Immature natural killer cell (primary cell): ENCODE results near the gene CHST7. TPM values are rescaled to one million over a fixed set of nuclear protein-coding genes. Genes with fewer than 3 reads are reported as not detected.
"Not testable (repeated sequence)": the region's sequence is repeated elsewhere in the genome, so short reads cannot be mapped to it uniquely, and the experiment has no call there.

Experiments
- DNase-seq, 3 donors: peaks; one replicate each; pipeline ENCODE4 v3.0.0; 2022; ENCODE audit warnings: mixed read lengths in 1 of 3
- H3K27ac Mint-ChIP-seq, 6 donors: one replicate each; pipeline ENCODE4 v1.8.0; 2020; ENCODE audit warnings: mixed read lengths in 6 of 6, mild to moderate bottlenecking in 5 of 6, inconsistent platforms in 4 of 6, moderate library complexity in 3 of 6
- H3K27me3 Mint-ChIP-seq, 3 donors: one replicate each; pipeline ENCODE4 v1.8.0; 2020 to 2021; ENCODE audit warnings: low read depth in 3 of 3, mild to moderate bottlenecking in 3 of 3, mixed read lengths in 3 of 3, moderate library complexity in 3 of 3, inconsistent platforms in 1 of 3
- H3K36me3 Mint-ChIP-seq, 3 donors: one replicate each; pipeline ENCODE4 v1.8.0; 2020; ENCODE audit warnings: mixed read lengths in 3 of 3, inconsistent platforms in 2 of 3, mild to moderate bottlenecking in 2 of 3
- H3K4me1 Mint-ChIP-seq, 2 donors: one replicate each; pipeline ENCODE4 v1.8.0; 2020; ENCODE audit warnings: inconsistent platforms in 2 of 2, mild to moderate bottlenecking in 2 of 2, mixed read lengths in 2 of 2, moderate library complexity in 1 of 2
- H3K4me3 Mint-ChIP-seq, 5 donors: one replicate each; pipeline ENCODE4 v1.8.0; 2020; ENCODE audit warnings: mild to moderate bottlenecking in 5 of 5, mixed read lengths in 5 of 5, inconsistent platforms in 3 of 5, moderate library complexity in 3 of 5
- H3K9me3 Mint-ChIP-seq, 6 donors: one replicate each; pipeline ENCODE4 v1.8.0; 2020; ENCODE audit warnings: mild to moderate bottlenecking in 6 of 6, mixed read lengths in 6 of 6, inconsistent platforms in 4 of 6, moderate library complexity in 3 of 6
- polyA plus RNA-seq, 3 donors: library from polyadenylated mRNA; unstranded; fragments of 300-500 nt; fragmentation: Illumina TruSeq; gene quantifications; one replicate each; pipeline ENCODE4 v1.2.3, GENCODE V29; 2021

Gene CHST7
- polyA plus RNA-seq: 1 to 10 TPM; 1.2 to 3.3 (median 3.3) TPM

- peaks cover 30 to 32% of the 10 kb centered on the region in 2 donors for H3K4me1 Mint-ChIP-seq
- peak within 1 kb of the TSS; percentile 66 to 90 (median 77) for H3K27ac Mint-ChIP-seq
- no peaks in the 10 kb centered on the region for H3K9me3 Mint-ChIP-seq
- peak within 1 kb of the TSS; percentile 68 to 85 (median 81) for H3K4me3 Mint-ChIP-seq
- peaks cover 1 to 5% (median 3%) of the 10 kb centered on the region in 3 donors for H3K27me3 Mint-ChIP-seq
- DNase-seq: peak; percentile 51 to 63 (median 63)
- peaks cover 0 to 4% (median 0%) of the 10 kb centered on the region in 3 donors for H3K36me3 Mint-ChIP-seq
Observed at GRCh38 chrX:46573331-46573891, at the start of gene CHST7. Gene CHST7 (plus strand): TSS chrX:46573765. CDS start chrX:46573932, 167 bp downstream.

GRCh38 chrX:46528640-46529039, 44.9 kb upstream of the CHST7 start:
- H3K27ac Mint-ChIP-seq, DNase-seq, H3K4me3 Mint-ChIP-seq, H3K36me3 Mint-ChIP-seq, H3K9me3 Mint-ChIP-seq, H3K4me1 Mint-ChIP-seq, H3K27me3 Mint-ChIP-seq: not testable (repeated sequence)

GRCh38 chrX:46529740-46530403, 43.7 kb upstream of the CHST7 start:
- Mint-ChIP-seq H3K27ac (peak overlapping the region in 1 of 6 donors; percentile 47), H3K36me3 (peaks cover 0 to 13% (median 5%) of the 10 kb centered on the region in 3 donors)
- not testable (repeated sequence) for H3K27me3 Mint-ChIP-seq, H3K4me3 Mint-ChIP-seq, H3K9me3 Mint-ChIP-seq, DNase-seq, H3K4me1 Mint-ChIP-seq

- H3K9me3 Mint-ChIP-seq, H3K4me3 Mint-ChIP-seq: not testable (repeated sequence)
Observed at GRCh38 chrX:46530404-46530908, 43.1 kb upstream of the CHST7 start.

DNA sequence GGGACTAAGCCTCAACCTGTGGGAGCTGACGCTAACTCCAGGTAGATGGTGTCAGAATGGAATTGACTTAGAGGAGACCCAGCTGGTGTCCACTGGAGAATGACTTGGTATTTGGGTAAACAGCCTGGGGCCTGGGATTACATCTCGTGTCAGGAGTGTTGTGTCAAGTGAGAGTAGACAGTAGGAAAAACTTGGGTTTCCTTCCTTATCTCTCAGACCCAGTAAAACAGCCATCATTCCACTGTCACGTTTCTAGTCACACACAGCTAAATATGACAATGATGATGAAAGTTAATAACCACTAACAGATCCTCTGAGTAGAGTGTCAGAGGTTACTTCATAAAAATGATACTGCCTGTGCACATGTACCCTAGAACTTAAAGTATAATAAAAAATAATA, 42.1 kb upstream of the CHST7 start:
- no peaks in the 10 kb centered on the region for H3K4me1 Mint-ChIP-seq
- H3K9me3 Mint-ChIP-seq: no peaks in the 10 kb centered on the region
- peaks cover 0 to 11% (median 4%) of the 10 kb centered on the region in 3 donors for H3K36me3 Mint-ChIP-seq
- DNase-seq: no peak
- peaks cover 0 to under 1% (median 0%) of the 10 kb centered on the region in 3 donors for H3K27me3 Mint-ChIP-seq
- H3K27ac Mint-ChIP-seq: no peak overlapping the region
- H3K4me3 Mint-ChIP-seq: no peak overlapping the region

More at GRCh38 chrX:46530404-46530908, 43.1 kb upstream of the CHST7 start:
- peaks cover 0 to 13% (median 5%) of the 10 kb centered on the region in 3 donors for H3K36me3 Mint-ChIP-seq
- H3K27me3 Mint-ChIP-seq, H3K4me1 Mint-ChIP-seq, DNase-seq, H3K27ac Mint-ChIP-seq: not testable (repeated sequence)

GRCh38 chrX:46543441-46543840, 30.1 kb upstream of the CHST7 start:
- H3K4me1 Mint-ChIP-seq: peaks cover 30 to 36% of the 10 kb centered on the region in 2 donors
- peaks cover 9 to 22% (median 12%) of the 10 kb centered on the region in 3 donors for H3K27me3 Mint-ChIP-seq
- peak overlapping the region in 2 of 5 donors; percentile 19 to 29 for H3K4me3 Mint-ChIP-seq
- H3K9me3 Mint-ChIP-seq: no peaks in the 10 kb centered on the region
- DNase-seq: peak in 1 of 3 donors; percentile 5
- peaks cover 0 to 6% (median 4%) of the 10 kb centered on the region in 3 donors for H3K36me3 Mint-ChIP-seq
- peak overlapping the region in 5 of 6 donors; percentile 25 to 99 (median 98) for H3K27ac Mint-ChIP-seq

GRCh38 chrX:46544527-46544926, 29.0 kb upstream of the CHST7 start:
- H3K36me3 Mint-ChIP-seq, DNase-seq, H3K9me3 Mint-ChIP-seq: not testable (repeated sequence)
- H3K4me3 Mint-ChIP-seq: peak overlapping the region; percentile 92 to 96 (median 94)
- H3K4me1 Mint-ChIP-seq: peaks cover 30 to 36% of the 10 kb centered on the region in 2 donors
- peaks cover 9 to 22% (median 12%) of the 10 kb centered on the region in 3 donors for H3K27me3 Mint-ChIP-seq
- H3K27ac Mint-ChIP-seq: peak overlapping the region; percentile 94 to 99 (median 98)

- Mint-ChIP-seq H3K4me3 (peak within 1 kb of the TSS; percentile 92 to 96 (median 94)), H3K27ac (peak within 1 kb of the TSS; percentile 94 to 99 (median 98)), H3K36me3 (peaks cover 0 to 6% (median 4%) of the 10 kb centered on the region in 3 donors)
Observed at GRCh38 chrX:46545111-46546005, 28.2 kb upstream of the CHST7 start, which contains the start of gene ZNF674. Gene ZNF674 (minus strand): TSS chrX:46545421. CDS start chrX:46542087, 3,334 bp downstream.

DNA sequence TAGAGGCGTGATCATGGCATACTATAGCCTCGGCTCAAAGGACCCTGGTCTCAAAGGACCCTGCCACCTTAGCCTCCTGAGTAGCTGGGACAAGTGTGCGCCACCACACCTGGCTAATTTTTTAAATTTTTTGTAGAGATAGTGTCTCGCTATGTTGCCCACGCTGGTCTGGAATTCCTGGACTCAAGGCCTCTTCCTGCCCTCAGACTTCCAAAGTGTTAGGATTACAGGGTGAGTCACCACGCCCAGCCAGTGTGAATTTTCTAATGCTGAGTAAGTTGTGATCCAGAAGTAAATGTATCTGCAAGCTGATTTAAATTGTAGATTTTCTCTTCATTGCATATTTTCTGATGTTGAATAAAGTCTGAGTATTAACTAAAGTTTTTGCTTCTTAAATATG, 25.7 kb upstream of the CHST7 start:
- no peak for DNase-seq
- H3K36me3 Mint-ChIP-seq: no peaks in the 10 kb centered on the region
- no peak overlapping the region for H3K4me3 Mint-ChIP-seq
- peak overlapping the region in 1 of 6 donors; percentile 24 for H3K27ac Mint-ChIP-seq
- peaks cover 10 to 22% (median 12%) of the 10 kb centered on the region in 3 donors for H3K27me3 Mint-ChIP-seq
- peaks cover 30 to 36% of the 10 kb centered on the region in 2 donors for H3K4me1 Mint-ChIP-seq
- peaks cover 0 to 1% (median 0%) of the 10 kb centered on the region in 6 donors for H3K9me3 Mint-ChIP-seq

More at GRCh38 chrX:46545111-46546005, 28.2 kb upstream of the CHST7 start, which contains the start of gene ZNF674:
- H3K9me3 Mint-ChIP-seq: no peaks in the 10 kb centered on the region
- H3K27me3 Mint-ChIP-seq: peaks cover 9 to 22% (median 12%) of the 10 kb centered on the region in 3 donors
- DNase-seq: peak; percentile 95 to 97 (median 96)
- peaks cover 30 to 36% of the 10 kb centered on the region in 2 donors for H3K4me1 Mint-ChIP-seq

GRCh38 chrX:46549914-46550313, 23.7 kb upstream of the CHST7 start:
- Mint-ChIP-seq H3K27me3 (peaks cover 8 to 15% (median 8%) of the 10 kb centered on the region in 3 donors), H3K4me1 (peaks cover 16 to 21% of the 10 kb centered on the region in 2 donors), H3K9me3 (peaks cover 0 to 1% (median 0%) of the 10 kb centered on the region in 6 donors), H3K27ac (peak overlapping the region in 1 of 6 donors; percentile 5), H3K4me3 (no peak overlapping the region), H3K36me3 (no peaks in the 10 kb centered on the region)
- no peak for DNase-seq

DNA sequence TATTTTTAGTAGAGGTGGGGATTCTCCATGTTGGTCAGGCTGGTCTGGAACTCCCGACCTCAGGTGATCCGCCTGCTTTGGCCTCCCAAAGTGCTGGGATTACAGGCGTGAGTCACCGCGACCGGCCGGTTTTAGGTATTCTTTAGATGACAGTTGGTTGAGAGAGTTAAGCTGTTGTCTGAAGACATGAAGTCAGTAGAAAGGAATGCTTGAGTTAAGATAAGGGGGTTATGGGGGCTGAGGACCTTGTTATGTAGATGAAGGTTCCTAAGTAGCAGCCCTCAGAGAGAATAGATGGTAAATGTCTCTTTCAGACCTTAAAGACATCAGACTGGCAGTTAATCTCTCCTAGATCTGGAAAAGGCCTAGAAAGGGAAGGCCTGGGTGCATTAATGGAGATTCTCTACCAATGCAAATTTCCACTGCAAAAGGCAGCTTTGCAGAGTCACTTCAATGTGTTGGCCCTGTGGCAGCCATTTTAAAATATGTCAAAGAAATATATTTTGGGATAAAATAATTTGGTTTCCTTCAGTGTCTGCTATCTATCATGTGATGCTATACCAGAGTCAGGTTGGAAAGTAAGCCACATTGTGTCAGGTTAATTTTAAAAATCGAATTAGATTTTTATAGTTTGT, 22.0 kb upstream of the CHST7 start:
- Mint-ChIP-seq H3K4me1 (peaks cover 4 to 7% of the 10 kb centered on the region in 2 donors), H3K27ac (peak overlapping the region in 1 of 6 donors; percentile 58)

DNA sequence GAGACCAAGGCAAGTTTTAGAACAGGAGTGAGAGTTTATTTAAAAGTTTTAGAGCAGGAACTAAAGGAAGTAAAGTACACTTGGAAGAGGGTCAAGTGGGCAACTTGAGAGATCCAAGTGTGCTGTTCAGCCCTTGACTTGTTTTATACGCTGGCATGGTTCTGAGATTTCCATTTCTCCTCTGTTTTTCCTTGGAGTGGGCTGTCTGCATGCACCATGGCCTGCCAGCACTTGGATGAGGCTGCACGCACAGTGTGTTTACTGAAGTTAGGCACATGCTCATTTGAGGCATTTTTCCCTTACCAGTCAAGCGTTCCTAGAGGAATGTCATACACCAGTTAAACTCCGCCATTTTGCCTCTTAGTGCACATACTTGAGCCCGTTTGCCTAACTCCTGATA, 19.6 kb upstream of the CHST7 start:
- H3K4me1 Mint-ChIP-seq: no peaks in the 10 kb centered on the region
- no peak for DNase-seq
- H3K9me3 Mint-ChIP-seq: peaks cover 0 to 1% (median 0%) of the 10 kb centered on the region in 6 donors
- no peak overlapping the region for H3K4me3 Mint-ChIP-seq
- H3K27me3 Mint-ChIP-seq: peaks cover 0 to 5% (median 2%) of the 10 kb centered on the region in 3 donors
- H3K36me3 Mint-ChIP-seq: no peaks in the 10 kb centered on the region
- H3K27ac Mint-ChIP-seq: no peak overlapping the region

More for the DNA sequence above, 22.0 kb upstream of the CHST7 start:
- DNase-seq: no peak
- peaks cover 0 to 4% (median 2%) of the 10 kb centered on the region in 3 donors for H3K27me3 Mint-ChIP-seq
- no peak overlapping the region for H3K4me3 Mint-ChIP-seq
- no peaks in the 10 kb centered on the region for H3K36me3 Mint-ChIP-seq
- H3K9me3 Mint-ChIP-seq: peaks cover 0 to 1% (median 0%) of the 10 kb centered on the region in 6 donors

GRCh38 chrX:46554942-46555341, 18.6 kb upstream of the CHST7 start:
- Mint-ChIP-seq H3K4me1 (no peaks in the 10 kb centered on the region), H3K27ac (no peak overlapping the region), H3K4me3 (no peak overlapping the region), H3K27me3 (peaks cover 0 to 5% (median 2%) of the 10 kb centered on the region in 3 donors), H3K36me3 (no peaks in the 10 kb centered on the region), H3K9me3 (peaks cover 0 to 1% (median 0%) of the 10 kb centered on the region in 6 donors)
- DNase-seq: no peak
